ENCODE measurements around the gene SLC36A4. TPM values are rescaled to one million over a fixed set of nuclear protein-coding genes. Genes with fewer than 3 reads are reported as not detected.

The SLC36A4 gene
- total RNA-seq, 1 donor from 2014 or later = 17.8 TPM

DNA sequence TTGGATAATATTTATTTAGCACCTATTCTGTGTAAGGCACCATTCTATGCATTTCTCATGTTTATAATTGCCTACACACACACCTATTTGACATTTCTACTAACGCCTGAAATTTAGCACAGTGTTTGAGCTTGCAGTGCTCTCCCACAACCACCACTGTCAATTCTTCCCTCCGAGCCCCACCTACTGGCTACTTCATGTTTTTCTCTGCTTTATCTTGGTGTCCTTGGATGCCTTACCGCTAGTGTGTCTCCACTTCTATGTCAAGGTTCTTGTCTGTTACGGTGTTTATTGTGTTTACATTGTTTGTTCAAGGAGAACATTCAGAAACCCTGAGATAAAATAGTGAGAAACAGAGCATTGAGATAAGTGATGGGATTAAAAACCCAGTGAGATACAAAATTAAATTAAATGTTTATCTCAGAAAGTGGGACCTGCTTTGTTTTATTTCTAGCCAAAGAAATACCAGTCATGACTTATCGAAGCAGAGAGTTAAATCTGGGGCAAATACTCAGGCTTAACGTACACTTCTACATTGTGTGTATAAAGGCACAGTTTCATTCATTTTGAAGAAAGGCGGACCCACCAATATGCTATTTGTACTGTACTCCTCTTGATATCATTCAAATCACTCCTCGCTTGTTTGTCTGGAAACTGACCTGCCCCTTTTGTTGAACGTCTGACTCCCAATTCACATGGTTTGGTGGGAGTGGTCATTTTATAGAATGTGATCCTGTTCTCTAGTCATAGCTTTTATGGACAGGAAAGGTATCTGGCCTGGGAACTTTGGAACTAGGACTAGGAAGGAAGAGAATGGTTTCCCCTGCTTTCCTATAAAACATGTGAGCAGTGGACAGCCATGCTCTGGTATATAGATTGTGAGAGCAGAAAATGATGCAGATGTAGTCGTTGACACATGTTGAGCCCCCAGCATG lies 39.2 kb upstream of the SLC36A4 start:
- H3K4me1 ChIP-seq = no peaks in the 10 kb centered on the region
- TF ChIP-seq, protein P1, sequence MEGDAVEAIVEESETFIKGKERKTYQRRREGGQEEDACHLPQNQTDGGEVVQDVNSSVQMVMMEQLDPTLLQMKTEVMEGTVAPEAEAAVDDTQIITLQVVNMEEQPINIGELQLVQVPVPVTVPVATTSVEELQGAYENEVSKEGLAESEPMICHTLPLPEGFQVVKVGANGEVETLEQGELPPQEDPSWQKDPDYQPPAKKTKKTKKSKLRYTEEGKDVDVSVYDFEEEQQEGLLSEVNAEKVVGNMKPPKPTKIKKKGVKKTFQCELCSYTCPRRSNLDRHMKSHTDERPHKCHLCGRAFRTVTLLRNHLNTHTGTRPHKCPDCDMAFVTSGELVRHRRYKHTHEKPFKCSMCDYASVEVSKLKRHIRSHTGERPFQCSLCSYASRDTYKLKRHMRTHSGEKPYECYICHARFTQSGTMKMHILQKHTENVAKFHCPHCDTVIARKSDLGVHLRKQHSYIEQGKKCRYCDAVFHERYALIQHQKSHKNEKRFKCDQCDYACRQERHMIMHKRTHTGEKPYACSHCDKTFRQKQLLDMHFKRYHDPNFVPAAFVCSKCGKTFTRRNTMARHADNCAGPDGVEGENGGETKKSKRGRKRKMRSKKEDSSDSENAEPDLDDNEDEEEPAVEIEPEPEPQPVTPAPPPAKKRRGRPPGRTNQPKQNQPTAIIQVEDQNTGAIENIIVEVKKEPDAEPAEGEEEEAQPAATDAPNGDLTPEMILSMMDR (IDR thresholded peaks at IDR 0.05) = peak; percentile 39
- ATAC-seq (peak in 1 of 2 donors; percentile 46), DNase-seq (no peak)
- no peaks in the 10 kb centered on the region for H3K27me3 ChIP-seq (ENCODE audit: low read depth)
- no peaks in the 10 kb centered on the region for H3K36me3 ChIP-seq
- no peak overlapping the region for H3K27ac ChIP-seq
- no peak overlapping the region for H3K4me3 ChIP-seq
- intact Hi-C loops (cut with DNase I) = no loop called here
- H3K9me3 ChIP-seq = no peaks in the 10 kb centered on the region

DNA sequence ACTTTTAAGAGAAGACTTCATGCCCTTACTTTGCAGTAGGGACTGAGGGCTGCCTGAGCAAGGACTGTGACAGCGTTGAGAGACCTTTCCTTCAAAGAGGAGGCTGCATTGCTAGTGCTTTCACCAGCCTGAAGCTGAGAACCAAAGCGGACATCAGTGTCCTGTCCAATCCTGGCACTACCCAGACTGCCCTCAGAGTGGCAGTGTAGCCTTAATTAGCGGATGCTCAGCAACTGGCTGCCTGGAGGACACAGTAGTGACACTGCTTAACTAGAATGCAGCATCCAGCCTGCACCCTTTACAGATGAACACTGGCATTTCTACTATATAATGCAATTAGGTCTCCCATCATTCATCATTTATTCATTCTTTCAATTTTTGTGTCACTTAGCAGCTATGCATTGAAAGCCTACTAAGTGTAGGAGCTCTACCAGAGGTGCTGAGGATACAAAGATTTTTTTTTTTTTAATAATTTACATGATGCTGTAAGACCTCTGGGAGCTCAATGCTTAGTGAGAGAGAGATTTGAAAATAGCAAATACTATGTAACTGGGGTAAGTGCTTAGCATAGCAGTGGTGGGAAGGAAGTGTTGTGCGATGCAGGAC lies 36.9 kb upstream of the SLC36A4 start:
- H3K27ac ChIP-seq = no peak overlapping the region
- H3K4me1 ChIP-seq = no peaks in the 10 kb centered on the region
- no peaks in the 10 kb centered on the region for H3K27me3 ChIP-seq (ENCODE audit: low read depth)
- H3K4me3 ChIP-seq = no peak overlapping the region
- peak; percentile 96 to 97 for ATAC-seq
- no peaks in the 10 kb centered on the region for H3K9me3 ChIP-seq
- intact Hi-C loops (cut with DNase I) = loop anchor here (5.0 kb wide), 1 partner anchor 418 kb away; no protein-coding TSS in a partner anchor
- no peaks in the 10 kb centered on the region for H3K36me3 ChIP-seq
- DNase-seq = peak; percentile 77
- TF ChIP-seq, protein P1 (IDR thresholded peaks at IDR 0.05) = peak; percentile 92

DNA sequence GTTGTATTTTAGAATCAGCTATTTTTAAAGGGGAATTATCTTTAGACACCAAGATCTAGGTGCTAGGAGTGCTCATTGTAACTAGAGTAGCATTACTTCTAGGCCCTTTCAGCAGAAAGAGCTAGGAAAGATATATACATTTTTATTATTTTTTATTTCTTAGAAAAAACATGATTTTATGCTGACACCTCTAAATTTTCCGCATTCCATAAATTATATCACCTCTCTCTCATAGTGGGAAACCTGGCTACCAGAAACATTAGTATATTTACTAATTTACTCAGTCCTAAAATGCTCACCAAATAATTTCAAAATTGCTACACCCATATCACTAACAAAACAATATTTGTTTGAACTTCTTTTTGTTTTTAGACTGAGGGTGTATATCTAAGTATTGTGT lies 32.1 kb upstream of the SLC36A4 start:
- DNase-seq = no peak
- intact Hi-C loops (cut with DNase I) = loop anchor here (5.0 kb wide), 1 partner anchor 422 kb away; no protein-coding TSS in a partner anchor
- ATAC-seq = no peak

DNA sequence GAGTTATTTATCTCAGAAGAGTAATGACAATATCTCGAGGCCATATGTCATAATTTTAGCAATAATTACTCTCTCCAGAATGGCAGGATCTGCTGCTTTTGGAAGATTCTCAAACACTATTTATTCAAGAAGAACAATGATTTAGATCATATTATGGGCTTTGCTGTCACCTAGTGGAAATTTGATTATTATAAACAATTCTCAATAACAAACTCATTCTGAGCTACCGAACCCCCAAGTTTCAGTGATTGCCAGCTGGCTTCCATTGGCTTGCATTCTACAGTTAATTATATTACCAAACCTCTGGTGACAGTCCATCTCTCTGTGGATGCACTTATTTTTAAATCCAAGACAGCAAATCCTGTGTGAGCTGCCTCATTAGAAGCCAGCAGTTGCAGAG lies 27.9 kb upstream of the SLC36A4 start:
- Histone ChIP-seq H3K4me1 (no peaks in the 10 kb centered on the region), H3K4me3 (no peak overlapping the region), H3K27me3 (ENCODE audit: low read depth) (no peaks in the 10 kb centered on the region), H3K36me3 (no peaks in the 10 kb centered on the region), H3K27ac (no peak overlapping the region), H3K9me3 (no peaks in the 10 kb centered on the region)
- intact Hi-C loops (cut with DNase I) = no loop called here
- ATAC-seq (peak in 1 of 2 donors; percentile 26), DNase-seq (no peak)
- TF ChIP-seq, protein P1 (IDR thresholded peaks at IDR 0.05) = peak; percentile 41

More for the DNA sequence above, 32.1 kb upstream of the SLC36A4 start:
- no peaks in the 10 kb centered on the region for H3K4me1 ChIP-seq
- no peak overlapping the region for H3K27ac ChIP-seq
- H3K4me3 ChIP-seq = no peak overlapping the region
- H3K36me3 ChIP-seq = no peaks in the 10 kb centered on the region
- TF ChIP-seq, protein P1 (IDR thresholded peaks at IDR 0.05) = no peak
- no peaks in the 10 kb centered on the region for H3K9me3 ChIP-seq
- H3K27me3 ChIP-seq (ENCODE audit: low read depth) = no peaks in the 10 kb centered on the region

DNA sequence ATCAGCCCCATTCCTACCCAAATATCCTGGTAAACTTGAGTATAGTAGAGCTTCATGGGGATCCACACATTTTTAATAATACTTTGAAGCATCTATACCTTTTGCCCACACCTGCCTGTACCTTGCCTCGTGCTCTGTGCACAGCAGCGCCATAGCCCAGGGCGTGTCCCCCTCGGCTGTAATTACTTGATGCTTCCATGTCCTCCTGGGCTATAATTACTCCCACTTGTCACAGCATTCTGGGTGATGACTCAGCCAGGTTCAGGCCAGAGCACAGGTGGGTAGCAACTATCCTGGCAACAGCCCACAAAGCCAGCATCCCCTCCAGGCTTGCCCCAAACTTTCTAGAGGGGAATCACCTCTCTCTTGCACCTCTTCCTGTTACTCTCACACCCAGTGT lies 23.7 kb upstream of the SLC36A4 start:
- TF ChIP-seq, protein P1 (IDR thresholded peaks at IDR 0.05) = no peak
- ATAC-seq (no peak), DNase-seq (no peak)
- no peaks in the 10 kb centered on the region for H3K36me3 ChIP-seq
- H3K27ac ChIP-seq = no peak overlapping the region
- no peak overlapping the region for H3K4me3 ChIP-seq
- no peaks in the 10 kb centered on the region for H3K9me3 ChIP-seq
- no peaks in the 10 kb centered on the region for H3K27me3 ChIP-seq (ENCODE audit: low read depth)
- intact Hi-C loops (cut with DNase I) = no loop called here
- no peaks in the 10 kb centered on the region for H3K4me1 ChIP-seq
